LoVo (cell line): ENCODE measurements around the gene AMMECR1.

Source experiments
- DNase-seq: peaks from one replicate; pipeline ENCODE4 v3.0.0-alpha.2; 2016; ENCODE audit warnings: low spot score

The AMMECR1 gene

GRCh38 chrX:110311437-110312230 lies 6.3 kb downstream of the AMMECR1 start:
- no peak for DNase-seq

DNA sequence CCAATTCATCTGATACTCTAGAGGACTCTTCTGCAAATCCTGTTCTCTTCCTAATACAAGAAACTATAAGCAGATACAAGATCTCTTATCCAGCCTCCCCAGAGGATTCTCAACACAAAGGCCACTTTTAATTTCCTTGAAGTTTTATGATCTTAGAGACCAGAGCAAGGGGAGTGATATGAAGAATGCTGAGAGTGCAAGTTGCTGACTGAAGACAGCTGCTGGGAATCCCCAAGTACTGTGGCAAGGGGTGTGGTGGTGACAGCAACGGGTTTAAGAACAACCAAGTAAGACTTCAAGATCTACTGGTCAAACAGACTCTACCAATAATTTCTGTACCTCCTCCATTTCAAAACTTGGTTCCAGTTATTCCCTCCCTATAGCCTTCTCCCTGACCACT lies 7.0 kb downstream of the AMMECR1 start:
- DNase-seq: no peak

DNA sequence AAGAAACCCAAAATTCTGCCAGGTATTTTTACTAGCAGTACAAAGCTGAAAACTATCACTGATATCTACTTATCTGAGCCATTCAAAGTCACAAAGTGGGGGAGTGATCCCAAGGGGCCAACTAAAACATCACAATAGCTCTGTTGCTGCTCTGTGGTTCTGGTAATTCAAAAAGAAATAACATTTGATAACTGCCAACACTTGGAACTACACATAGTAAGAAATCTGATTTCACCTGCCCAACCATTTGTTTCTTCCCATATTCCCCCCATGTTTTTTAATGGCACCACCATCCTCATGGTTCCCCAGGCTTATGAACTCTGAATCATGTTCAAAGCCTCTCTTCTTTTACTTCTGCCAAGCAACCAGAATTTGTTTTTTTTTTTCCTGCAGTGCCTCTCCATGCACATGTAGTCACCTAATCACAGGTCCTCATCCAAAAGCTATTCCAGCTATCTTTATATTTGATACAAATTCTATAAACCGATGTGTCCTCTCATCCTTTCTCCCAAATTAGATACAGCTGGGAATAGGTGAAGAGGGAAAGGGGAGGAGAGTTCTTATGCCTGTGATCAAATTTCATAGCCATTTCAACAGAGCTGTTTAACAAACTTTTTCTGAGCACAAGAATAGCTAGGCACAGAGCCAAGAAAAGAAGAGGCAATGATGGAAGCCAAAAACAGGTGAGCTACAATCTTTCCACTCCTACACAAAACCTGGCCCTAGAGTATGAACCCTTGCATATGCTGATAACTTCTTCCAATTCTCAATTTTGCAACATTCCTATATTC lies 7.7 kb downstream of the AMMECR1 start:
- no peak for DNase-seq

GRCh38 chrX:110308220-110308619 lies 9.7 kb downstream of the AMMECR1 start:
- DNase-seq: no peak

DNA sequence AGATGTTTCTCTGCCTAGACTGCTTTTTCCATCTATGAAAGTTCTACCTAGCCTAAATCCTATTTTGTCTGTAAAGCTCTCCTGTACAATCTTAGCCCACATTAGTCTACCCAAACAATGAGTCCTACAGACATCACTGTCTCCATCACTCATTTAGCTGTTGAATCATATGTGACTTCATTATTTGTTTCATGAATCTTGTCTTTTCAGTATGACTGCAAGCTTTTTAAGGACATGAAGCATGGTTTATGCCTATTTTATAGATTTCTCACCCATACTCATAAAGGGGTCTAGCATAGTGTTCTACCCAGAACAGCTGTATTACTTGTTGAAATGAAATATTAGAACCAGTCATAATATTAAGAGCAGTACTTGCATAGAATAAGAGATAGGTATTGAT lies 13.0 kb downstream of the AMMECR1 start:
- DNase-seq: no peak

- DNase-seq: no peak
Measured at GRCh38 chrX:110304371-110304770, 13.5 kb downstream of the AMMECR1 start.

GRCh38 chrX:110302975-110303374 lies 14.9 kb downstream of the AMMECR1 start:
- no peak for DNase-seq

DNA sequence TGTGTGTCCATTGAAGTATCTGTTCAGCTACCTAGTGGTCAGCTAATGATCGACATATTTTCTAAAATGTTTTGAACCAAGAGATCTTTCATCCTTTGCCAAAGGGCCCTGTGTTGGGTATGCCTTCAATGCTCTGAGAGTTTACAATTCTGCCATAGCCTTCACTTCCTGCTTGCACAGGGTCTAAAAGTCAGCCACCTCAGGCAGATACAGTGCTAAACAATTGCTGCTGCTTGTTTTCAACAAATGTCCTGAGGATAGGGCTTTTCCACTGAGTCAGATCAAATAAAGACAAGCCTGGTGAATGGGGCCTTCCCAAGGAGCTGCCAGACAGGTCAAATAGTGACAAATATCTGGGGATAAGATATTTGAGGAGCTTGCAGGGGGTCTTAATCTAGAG lies 16.7 kb downstream of the AMMECR1 start:
- DNase-seq: no peak

DNA sequence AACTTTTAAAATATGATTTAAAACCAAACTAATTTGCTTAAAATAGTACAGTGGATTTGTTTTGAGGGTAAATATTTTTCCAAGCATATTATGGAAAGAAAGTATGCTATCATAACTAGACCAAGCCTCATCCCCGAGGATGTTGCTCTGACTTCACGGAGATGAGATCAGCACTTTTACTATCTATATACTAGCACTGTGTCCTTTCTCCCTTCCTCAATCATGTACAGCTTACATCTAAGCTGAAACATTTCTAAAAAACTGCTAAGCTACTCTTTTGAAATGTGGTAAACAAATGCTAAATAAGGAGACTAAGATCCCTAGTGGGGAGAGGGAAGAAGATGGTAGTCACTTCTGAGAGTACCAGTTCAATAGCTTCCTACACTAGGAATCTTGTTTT lies 23.8 kb downstream of the AMMECR1 start:
- DNase-seq: no peak

GRCh38 chrX:110293658-110294057 lies 24.2 kb downstream of the AMMECR1 start:
- no peak for DNase-seq

DNA sequence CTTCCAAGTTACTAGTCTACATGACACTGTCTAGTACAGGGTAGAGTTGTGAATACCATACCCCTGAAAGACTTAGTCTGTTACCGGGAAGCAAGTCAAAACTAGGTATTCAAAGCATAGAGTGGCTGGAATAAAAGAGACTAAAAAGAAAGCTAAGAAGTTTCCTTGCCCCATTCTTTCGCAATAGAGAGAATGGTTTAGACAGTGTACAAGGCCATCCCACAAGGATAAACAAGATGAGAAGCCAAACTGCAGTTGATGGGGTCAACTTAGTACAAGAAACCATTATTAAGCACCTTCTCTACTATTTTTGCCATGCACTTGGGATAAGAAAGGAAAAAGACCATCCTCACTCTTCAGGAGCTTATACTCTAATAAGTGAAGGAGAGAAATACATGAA lies 30.3 kb downstream of the AMMECR1 start:
- no peak for DNase-seq

DNA sequence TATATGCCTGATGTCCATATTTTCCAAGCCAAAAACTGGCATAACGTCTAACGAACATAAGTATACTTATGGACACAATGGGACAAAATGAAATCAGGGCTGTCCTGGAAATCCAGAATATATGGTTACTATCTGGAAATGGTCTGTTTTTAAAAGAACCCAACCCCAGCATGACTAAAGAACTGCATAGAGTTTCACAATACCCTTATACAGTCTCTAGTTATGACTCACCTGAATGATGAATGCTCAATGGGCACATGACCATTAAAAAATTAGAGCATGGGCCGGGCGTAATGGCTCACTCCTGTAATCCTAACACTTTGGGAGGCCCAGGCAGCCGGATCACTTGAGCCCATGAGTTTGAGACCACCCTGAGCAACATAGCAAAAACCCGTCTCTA lies 31.8 kb downstream of the AMMECR1 start:
- peak; percentile 46 for DNase-seq

- DNase-seq: peak; percentile 3
Measured at GRCh38 chrX:110284159-110284558, 33.7 kb downstream of the AMMECR1 start.

- no peak for DNase-seq
Measured at GRCh38 chrX:110282922-110283321, 35.0 kb downstream of the AMMECR1 start.

GRCh38 chrX:110281377-110281776 lies 36.5 kb downstream of the AMMECR1 start:
- no peak for DNase-seq

DNA sequence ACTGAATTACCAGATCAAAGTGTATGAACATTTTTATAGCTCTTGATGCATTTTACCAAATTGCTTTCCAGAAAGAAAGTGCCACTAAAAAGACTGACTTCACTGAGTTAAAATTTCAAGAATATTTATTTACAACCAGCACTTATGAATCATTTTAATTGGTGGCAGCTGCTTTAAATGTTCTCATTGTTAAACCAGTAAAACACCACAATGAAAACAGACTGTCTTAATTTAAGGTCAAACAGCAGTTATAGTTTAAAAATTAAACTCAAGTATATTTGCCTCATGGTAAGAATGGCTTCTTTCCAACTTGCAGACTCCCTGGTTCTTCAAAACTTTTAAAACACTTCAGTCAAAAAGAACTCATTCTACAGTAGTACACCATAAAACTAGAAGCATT lies 36.9 kb downstream of the AMMECR1 start:
- peak; percentile 6 for DNase-seq

GRCh38 chrX:110277609-110278008 lies 40.3 kb downstream of the AMMECR1 start:
- DNase-seq: peak; percentile 1

GRCh38 chrX:110276778-110277177 lies 41.1 kb downstream of the AMMECR1 start:
- no peak for DNase-seq

GRCh38 chrX:110268886-110269285 lies 49.0 kb downstream of the AMMECR1 start:
- DNase-seq: no peak

- DNase-seq: no peak
Measured at GRCh38 chrX:110268395-110268794, 49.5 kb downstream of the AMMECR1 start.

- no peak for DNase-seq
Measured at GRCh38 chrX:110267874-110268273, 50.0 kb downstream of the AMMECR1 start.

DNA sequence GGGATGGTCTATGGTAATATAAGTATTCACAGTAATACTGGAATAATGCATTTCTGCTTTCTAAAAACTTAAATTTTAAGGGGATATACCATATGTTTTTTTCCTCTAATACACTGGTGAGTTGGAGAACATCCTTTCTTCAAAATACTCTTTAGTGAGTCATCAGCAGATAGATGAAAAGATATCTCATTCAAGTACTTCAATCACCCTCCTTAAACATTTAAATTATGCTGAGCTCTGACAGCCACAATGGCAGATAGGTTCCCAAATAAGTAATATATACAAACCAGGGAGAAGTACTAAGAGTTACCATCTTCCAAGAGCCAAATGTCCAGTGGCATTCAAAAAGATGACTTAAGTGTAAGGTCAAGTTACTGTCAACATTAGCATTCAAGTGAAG lies 52.2 kb downstream of the AMMECR1 start:
- no peak for DNase-seq

DNA sequence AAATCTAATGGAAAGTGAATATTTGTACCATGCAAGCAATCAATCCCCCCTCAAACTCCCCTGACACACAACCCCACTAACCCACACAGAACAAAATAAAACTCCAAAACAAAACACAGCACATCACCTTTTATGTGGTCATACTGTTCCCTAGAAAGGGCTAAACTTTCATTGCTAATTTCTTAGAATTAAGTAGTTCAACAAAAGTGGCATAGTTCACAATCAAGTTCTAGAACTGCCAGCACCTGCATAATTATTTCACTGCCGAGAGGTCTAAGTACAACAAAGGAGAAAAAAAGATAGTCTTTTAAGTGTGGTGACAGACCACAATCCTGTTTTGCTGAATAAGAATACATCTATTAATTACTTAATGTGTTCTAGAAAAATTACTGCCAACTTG lies 58.8 kb downstream of the AMMECR1 start:
- DNase-seq: no peak

DNA sequence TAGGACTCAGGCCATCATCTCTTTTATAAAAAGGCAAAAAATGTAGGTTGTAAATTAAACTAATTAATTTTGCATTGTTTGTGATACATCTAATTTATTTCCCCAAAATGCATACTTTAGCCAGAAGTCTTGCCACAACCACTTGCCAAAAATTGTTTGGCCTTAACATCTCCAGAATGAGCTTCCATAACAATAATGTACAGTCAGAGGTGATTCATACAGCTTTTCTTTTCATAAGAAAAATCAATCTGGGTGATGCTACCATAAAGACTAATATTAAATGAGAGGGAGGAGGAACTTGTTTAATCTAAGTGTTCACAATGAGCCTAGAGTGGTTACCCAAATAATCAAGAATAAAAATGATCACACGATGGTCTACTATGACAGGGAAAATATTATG lies 59.3 kb downstream of the AMMECR1 start:
- DNase-seq: no peak
